GM19467 (cell line): ENCODE measurements around the gene RAVER2.

Experiments used
- ATAC-seq: cut with Tn5 transposase; IDR thresholded peaks from one replicate; pipeline ENCODE4 v1.9.1; 2021; ENCODE audit warnings: mild to moderate bottlenecking, moderate library complexity; ENCODE audit not compliant: unreplicated experiment

Gene RAVER2

GRCh38 chr1:64873576-64873975 lies 128.7 kb downstream of the RAVER2 start:
- ATAC-seq = no peak

GRCh38 chr1:64874666-64875065 lies 129.8 kb downstream of the RAVER2 start:
- ATAC-seq = no peak

- no peak for ATAC-seq
Measured at GRCh38 chr1:64875101-64875500, 130.2 kb downstream of the RAVER2 start.

- no peak for ATAC-seq
Measured at GRCh38 chr1:64875606-64876005, 130.7 kb downstream of the RAVER2 start.

- ATAC-seq = no peak
Measured at GRCh38 chr1:64877151-64877550, 132.3 kb downstream of the RAVER2 start.

- ATAC-seq = no peak
Measured at GRCh38 chr1:64877598-64877997, 132.7 kb downstream of the RAVER2 start.

GRCh38 chr1:64878090-64878489 lies 133.2 kb downstream of the RAVER2 start:
- no peak for ATAC-seq

- ATAC-seq = no peak
Measured at GRCh38 chr1:64878931-64879611, 134.2 kb downstream of the RAVER2 start.

GRCh38 chr1:64880449-64880848 lies 135.6 kb downstream of the RAVER2 start:
- no peak for ATAC-seq

GRCh38 chr1:64881281-64881680 lies 136.4 kb downstream of the RAVER2 start:
- ATAC-seq = no peak
